ENCODE measurements around the gene HCN4.

The HCN4 gene

GRCh38 chr15:73341886-73342600 is 26.7 kb downstream of the HCN4 start:
- no peak for DNase-seq

- no peak for DNase-seq
These were observed 28.1 kb downstream of the HCN4 start for GRCh38 chr15:73340502-73341192.

GRCh38 chr15:73338606-73339374 is 30.0 kb downstream of the HCN4 start:
- no peak for DNase-seq

GRCh38 chr15:73338058-73338457 is 30.7 kb downstream of the HCN4 start:
- DNase-seq: no peak

GRCh38 chr15:73337187-73337586 is 31.6 kb downstream of the HCN4 start:
- no peak for DNase-seq

- DNase-seq: no peak
These were observed 32.0 kb downstream of the HCN4 start for GRCh38 chr15:73336756-73337155.

- no peak for DNase-seq
These were observed 33.3 kb downstream of the HCN4 start for GRCh38 chr15:73335471-73335870.

GRCh38 chr15:73335026-73335425 is 33.7 kb downstream of the HCN4 start:
- no peak for DNase-seq

GRCh38 chr15:73334086-73334485 is 34.7 kb downstream of the HCN4 start:
- no peak for DNase-seq

- DNase-seq: no peak
These were observed 35.8 kb downstream of the HCN4 start for GRCh38 chr15:73333001-73333400.

- no peak for DNase-seq
These were observed 36.5 kb downstream of the HCN4 start for GRCh38 chr15:73331991-73332925.

- no peak for DNase-seq
These were observed 37.3 kb downstream of the HCN4 start for GRCh38 chr15:73331501-73331900.

- no peak for DNase-seq
These were observed 38.3 kb downstream of the HCN4 start for GRCh38 chr15:73330206-73331051.

GRCh38 chr15:73329501-73330200 is 39.1 kb downstream of the HCN4 start:
- DNase-seq: no peak

- no peak for DNase-seq
These were observed 39.8 kb downstream of the HCN4 start for GRCh38 chr15:73328981-73329380.

GRCh38 chr15:73328149-73328820 is 40.5 kb downstream of the HCN4 start:
- no peak for DNase-seq

- DNase-seq: no peak
These were observed 42.6 kb downstream of the HCN4 start for GRCh38 chr15:73326157-73326556.

GRCh38 chr15:73325191-73325861 is 43.4 kb downstream of the HCN4 start:
- DNase-seq: peak; percentile 35

GRCh38 chr15:73324496-73325170 is 44.1 kb downstream of the HCN4 start:
- DNase-seq: no peak
